ENCODE data around the gene DCHS1.
"Not testable (repeated sequence)": the region's sequence is repeated elsewhere in the genome, so short reads cannot be mapped to it uniquely, and the experiment has no call there.

DCHS1 gene

DNA sequence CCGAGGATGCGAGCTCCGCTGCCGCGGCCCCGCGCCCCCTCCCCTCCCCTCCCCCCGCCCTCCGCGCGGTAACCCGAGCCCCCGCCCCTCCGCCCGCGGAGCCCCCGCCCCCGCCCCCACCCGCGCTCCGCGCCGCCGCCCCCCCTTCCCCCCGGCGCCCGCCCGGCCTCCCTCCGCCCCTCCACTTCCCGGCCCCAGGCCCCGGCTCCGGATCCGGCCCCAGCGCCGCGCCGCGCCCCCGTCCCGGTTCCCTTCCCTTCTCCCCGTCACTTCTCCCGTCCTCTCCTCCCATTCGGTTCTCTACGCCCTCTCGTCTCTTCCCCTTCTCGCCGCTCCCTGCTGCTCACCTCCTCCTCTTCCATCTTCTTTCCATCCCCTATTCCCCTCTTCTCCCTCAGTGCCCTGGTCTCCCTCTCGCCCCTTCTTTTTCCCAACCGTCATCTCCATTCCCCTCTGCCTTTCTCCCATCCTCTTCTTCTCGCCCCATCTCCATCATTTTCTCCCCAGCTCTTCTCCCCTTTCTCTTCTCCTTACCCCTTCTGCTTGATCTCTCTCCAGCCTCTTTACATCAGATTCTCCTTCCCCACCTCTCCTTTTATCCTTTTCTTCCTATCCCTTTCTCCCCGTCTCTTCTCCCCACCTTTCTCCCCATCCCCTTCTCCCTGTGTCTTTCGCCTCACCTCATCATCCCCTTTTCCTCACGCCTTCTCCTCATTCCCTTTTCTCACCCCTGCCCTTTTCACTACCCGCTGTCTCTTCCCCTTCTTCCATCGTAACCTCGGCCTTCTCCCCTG lies at the start of gene DCHS1:
Gene DCHS1 (minus strand): TSS at position 20 of the 794 bp plus-strand sequence. CDS start 14,196 bp downstream, outside the sequence.
- DNase-seq = no peak

DNA sequence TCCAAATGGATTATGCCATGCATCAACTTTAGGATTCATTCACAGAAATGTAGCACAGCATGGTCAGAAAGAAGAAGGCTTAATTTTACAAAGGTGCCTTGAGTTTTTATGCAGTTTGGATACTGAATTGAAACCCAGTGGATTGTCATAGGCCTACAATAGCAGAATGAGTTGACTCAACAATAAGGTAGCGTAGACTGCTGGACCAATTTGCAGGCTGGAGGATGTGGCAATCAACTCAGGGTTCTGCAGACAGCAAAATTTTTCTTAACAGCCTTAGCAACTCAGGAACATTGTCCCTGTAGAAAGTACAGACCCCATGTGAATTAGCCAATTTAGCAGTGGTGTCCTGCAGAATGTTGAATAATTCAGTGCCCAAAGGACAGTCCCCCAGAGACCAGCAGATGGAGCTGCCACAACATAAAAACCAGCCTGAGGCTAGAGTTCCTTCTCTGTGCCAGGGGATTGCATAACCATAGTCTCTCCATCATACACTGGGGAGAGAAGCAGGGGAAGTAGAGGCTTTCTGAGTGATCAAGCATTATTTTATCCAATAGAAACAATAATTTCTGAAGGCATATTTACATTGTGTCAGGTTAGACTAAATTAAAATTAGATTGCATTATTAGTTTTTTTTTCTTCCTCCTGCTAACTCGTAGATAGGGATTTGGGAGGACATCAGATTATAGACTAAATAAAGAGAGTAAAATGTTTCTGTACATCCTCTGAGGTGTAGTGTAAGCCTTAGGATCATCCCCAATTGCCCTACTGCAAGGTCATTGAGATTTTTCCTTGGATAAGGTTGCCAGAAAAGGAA lies 47.8 kb upstream of the DCHS1 start:
- peak; percentile 65 for DNase-seq

- not testable (repeated sequence) for DNase-seq
Measured at GRCh38 chr11:6701955-6702354, 46.3 kb upstream of the DCHS1 start.

- no peak for DNase-seq
Measured at GRCh38 chr11:6695377-6695776, 39.8 kb upstream of the DCHS1 start.

DNA sequence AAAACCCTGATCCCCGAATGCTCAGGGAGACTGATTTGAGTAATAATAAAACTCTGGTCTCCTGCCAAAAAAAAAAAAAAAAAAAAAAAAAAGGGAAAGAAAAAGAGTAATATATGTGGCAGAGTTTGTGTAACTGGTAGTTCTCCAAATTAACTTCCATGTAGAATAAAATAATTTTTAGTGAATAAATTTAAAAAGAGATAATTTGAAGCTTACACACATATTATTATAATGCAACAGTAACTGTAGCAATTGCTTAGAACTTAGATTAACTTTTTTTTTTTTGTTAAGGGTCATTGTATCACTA lies 38.6 kb upstream of the DCHS1 start:
- no peak for DNase-seq

DNA sequence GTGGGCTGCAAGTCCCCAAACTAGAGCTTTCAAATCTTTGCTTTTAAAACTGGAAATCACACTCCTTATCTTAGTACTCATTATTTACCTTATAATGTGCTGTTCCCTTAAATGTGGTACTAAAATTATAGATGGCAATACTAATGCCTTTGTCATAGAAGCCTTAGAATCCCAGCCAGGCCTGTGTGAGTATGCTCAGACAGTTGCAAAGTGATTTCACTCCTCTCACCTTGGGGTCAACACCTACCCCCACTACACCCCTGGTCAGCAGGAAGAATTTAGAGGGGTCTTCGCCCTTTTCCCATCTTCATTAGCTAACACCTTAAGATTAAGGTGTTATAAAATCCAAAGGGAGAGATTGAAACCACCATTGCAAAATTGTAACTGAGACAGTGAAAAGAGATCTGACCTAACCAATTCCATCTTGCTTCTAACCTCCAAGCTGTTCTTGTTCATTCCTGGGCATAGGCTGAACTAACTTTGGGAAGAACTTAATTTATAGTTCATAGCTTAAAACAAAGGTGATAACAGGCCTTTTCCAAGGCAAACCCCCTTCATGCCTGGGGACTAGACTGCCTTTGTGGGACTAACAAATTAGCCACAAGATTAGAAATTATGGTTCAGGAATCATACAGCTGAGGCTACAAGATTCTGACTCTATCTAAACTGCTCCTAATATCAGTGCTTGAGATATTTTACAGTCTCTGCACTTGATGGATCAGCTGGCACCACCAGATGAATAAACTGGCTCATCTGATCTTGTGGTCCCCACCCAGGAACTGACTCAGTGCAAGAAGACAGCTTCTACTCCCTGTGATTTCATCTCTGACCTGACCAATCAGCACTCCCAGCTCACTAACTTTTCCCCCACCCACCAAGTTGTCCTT lies 38.0 kb upstream of the DCHS1 start:
- no peak for DNase-seq

DNA sequence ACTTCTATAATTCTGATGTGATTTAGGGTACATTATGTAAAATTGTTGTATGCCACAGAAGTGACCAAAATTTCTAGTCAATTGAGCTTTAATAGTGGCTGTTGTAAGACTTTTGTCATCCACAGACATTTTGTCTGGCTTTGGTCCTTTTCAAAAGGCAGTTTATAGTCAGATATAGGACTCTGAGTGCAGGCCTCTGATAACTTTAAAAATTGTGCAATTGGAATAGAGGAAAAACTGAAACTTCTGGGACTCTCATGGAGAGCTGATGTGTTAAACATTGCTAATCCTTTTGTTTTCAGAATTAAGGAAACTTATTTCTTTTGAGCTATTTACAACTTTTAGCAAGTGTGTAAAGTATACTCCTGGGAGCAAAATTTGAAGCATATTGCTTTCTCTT lies 36.5 kb upstream of the DCHS1 start:
- DNase-seq = no peak

- DNase-seq = not testable (repeated sequence)
Measured at GRCh38 chr11:6690431-6691132, 35.0 kb upstream of the DCHS1 start.

GRCh38 chr11:6687876-6688275 lies 32.3 kb upstream of the DCHS1 start:
- DNase-seq = no peak

- no peak for DNase-seq
Measured at GRCh38 chr11:6686006-6686405, 30.4 kb upstream of the DCHS1 start.

DNA sequence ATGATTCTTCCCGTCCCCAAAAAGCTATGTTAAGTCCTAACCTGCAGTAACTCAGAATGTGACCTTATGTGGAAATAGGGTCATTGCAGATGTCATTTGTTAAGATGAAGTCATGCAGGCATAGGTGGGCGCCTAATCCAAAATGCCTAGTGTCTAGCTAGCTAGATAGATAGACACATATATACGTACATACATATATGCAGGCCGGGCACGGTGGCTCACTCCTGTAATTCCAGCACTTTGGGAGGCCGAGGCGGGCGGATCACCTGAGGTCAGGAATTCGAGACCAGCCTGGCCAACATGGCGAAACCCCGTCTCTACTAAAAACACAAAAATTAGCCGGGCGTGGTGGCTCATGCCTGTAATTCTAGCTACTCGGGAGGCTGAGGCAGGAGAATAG lies 28.5 kb upstream of the DCHS1 start:
- DNase-seq = not testable (repeated sequence)

- peak; percentile 97 for DNase-seq
Measured at GRCh38 chr11:6682936-6683861, 27.6 kb upstream of the DCHS1 start, which contains the start of gene MRPL17. MRPL17 (minus strand) TSS chr11:6683340; CDS start chr11:6683296, 44 bp downstream.

DNA sequence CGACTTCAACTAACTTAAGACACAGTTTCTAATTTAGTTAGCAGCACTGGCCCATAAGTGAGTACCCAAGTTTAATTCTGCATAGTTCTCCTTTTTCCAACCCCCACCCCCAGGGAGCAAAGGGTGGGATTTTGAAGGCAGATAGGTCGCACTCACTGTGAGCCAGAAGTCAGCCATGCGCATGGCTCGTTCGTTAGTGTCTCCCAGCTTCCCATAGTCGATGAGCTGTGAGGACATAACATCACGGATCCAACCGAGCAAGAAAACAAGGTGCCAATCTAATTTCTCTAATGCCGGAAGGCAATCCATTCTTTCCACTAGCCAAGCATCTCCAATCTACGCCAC lies 27.0 kb upstream of the DCHS1 start:
- no peak for DNase-seq

GRCh38 chr11:6681949-6682348 lies 26.3 kb upstream of the DCHS1 start:
- no peak for DNase-seq

DNA sequence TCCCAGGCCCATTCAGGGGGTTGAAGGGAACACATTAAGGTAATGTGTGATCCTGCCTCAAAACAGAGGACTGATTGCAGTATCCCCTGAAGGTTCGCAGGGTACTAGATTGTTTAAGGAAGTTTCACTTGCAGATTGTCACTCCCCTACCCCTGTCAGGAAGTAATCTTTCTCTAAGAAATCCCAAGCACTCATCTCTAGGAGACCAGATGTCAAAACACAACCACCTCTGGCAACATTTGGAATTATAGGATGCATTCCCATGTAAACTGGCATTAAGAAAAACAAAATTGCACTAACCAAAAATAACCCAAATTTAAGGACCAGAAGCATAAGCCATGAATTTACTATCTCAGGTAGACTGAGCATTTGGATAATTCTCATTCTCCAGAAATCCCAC lies 25.9 kb upstream of the DCHS1 start:
- DNase-seq = no peak

- no peak for DNase-seq
Measured at GRCh38 chr11:6677018-6677417, 21.4 kb upstream of the DCHS1 start.

- DNase-seq = no peak
Measured at GRCh38 chr11:6674862-6675261, 19.3 kb upstream of the DCHS1 start.

- no peak for DNase-seq
Measured at GRCh38 chr11:6674219-6674597, 18.6 kb upstream of the DCHS1 start.

- DNase-seq = no peak
Measured at GRCh38 chr11:6673523-6674218, 18.1 kb upstream of the DCHS1 start.

DNA sequence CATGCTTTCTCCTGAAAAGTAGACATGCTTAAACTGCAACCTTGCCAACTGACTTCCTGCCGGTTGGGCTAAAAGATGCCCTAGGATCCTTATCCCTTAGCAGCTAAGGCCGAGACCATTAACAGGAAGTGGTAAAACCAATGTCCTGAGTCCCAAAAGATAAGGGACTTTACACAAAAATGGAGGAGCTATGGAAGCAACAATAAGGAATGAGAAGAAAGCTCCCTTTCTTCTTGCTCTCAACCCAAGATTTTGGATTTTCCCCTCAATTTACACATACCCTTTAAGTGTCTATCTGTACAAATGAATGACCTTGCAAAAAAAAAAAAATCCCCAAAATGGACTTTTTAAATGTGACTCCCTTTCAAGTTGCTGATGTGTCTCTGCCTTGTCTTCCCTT lies 16.4 kb upstream of the DCHS1 start:
- DNase-seq = no peak

All from amniotic stem cell (primary cell).